ENCODE results near the gene TSEN54.

Gene TSEN54

GRCh38 chr17:75504347-75505151 lies 11.8 kb upstream of the TSEN54 start:
- DNase-seq: no peak

DNA sequence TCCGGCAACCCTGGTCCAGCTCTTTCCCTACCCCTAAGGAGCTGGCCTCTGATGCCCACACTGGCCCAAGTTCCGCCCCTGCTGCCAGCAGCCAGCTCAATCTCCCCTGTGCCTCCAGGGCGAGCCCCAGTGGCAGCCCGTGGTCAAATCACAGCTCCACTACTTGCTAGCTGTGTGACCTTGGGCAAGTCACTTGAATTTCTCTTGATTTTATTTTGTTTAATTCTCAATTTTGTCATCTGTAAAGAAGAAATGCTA lies 11.2 kb upstream of the TSEN54 start:
- DNase-seq: no peak

- no peak for DNase-seq
Observed at GRCh38 chr17:75505640-75506039, 10.7 kb upstream of the TSEN54 start.

DNA sequence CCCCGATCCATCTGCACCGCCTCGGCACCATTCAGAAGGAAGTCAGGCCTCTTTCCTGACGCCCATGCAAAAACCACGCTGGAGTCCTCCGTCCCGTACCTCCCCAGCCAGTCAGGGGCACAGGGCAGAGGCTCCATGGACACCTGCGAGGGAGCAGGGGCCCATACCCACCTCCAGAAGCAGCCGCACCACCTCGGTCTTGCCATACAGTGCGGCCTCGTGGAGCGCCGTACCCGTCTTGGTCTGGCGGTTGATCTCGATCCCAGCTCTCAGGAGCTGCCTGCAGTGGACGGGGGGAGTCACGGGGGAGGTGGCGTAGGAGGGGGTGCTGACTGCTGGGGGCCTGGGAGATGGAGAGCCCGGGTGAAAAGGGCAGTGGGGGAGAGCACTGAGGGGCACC lies 10.2 kb upstream of the TSEN54 start:
- no peak for DNase-seq

GRCh38 chr17:75506888-75507287 lies 9.4 kb upstream of the TSEN54 start:
- no peak for DNase-seq

DNA sequence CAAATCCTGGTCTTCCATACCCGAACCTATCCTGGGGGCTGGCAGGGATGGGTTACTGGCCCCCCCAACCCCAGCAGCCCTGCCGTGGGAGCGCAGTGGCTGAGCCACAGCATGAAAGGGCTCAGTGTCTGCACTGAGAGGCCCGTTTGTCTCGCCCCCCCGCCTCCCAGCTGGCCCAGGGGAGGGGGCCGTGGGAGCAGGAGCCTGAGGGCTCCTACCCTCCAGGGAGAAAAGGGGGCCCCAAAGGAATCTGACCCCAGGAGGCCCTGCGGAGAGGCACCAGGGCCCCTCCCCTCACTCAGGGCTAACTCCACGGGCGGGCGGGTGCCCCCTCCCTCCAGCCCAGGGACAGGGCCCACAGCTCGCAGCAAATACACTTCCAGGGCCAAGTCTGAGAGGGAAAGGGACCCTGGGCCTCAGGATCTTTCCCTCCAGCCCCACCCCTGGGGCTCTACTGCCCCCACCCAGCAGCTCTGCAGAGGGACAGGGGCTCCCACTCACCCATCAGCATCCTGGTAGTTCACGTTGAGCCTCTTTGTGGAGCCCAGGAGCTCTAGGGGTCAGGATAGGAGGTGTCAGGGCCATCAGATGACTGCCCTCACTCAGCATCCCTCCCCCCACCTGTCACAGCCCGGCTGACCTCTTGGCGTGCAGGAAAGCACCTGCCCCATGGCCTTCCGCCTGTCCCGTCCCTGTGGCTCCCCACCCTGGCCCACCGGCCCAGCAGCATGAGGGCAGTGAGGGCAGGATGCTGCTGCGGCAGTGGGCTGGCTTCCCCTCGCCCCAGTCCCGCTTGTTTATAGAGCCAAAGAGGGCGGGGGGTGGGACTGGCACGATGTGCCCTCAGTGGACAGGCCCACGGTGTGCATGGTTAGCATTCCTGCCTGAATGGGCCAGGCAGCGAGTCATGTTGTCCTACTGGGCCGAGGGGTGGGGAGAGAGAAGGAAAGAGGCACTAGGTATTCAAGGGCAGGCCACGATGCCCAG lies 8.3 kb upstream of the TSEN54 start:
- DNase-seq: no peak

DNA sequence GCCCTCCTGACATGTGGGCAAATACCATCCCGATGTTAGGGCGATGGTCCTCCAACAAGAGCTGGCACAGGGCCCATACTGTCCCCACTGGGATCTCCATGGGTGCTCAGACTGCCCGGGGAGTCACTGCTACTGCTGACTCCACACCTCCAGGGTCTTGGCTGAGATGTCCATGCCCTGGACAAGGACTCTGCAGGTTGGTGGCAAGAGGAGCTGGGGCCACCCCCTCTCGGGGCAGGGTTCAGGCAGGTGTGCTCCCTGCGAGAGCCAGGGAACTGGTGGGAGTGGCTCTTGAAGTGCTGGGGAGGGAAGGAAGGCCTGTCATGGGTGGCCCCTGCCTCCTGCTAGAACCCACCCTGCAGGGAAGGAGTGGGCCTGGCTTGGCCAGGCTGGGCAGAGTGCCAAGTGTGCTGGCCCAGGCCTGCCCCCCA lies 7.4 kb upstream of the TSEN54 start:
- DNase-seq: no peak

GRCh38 chr17:75509528-75510258 lies 6.6 kb upstream of the TSEN54 start:
- no peak for DNase-seq

- DNase-seq: no peak
Observed at GRCh38 chr17:75511270-75511609, 5.1 kb upstream of the TSEN54 start.

DNA sequence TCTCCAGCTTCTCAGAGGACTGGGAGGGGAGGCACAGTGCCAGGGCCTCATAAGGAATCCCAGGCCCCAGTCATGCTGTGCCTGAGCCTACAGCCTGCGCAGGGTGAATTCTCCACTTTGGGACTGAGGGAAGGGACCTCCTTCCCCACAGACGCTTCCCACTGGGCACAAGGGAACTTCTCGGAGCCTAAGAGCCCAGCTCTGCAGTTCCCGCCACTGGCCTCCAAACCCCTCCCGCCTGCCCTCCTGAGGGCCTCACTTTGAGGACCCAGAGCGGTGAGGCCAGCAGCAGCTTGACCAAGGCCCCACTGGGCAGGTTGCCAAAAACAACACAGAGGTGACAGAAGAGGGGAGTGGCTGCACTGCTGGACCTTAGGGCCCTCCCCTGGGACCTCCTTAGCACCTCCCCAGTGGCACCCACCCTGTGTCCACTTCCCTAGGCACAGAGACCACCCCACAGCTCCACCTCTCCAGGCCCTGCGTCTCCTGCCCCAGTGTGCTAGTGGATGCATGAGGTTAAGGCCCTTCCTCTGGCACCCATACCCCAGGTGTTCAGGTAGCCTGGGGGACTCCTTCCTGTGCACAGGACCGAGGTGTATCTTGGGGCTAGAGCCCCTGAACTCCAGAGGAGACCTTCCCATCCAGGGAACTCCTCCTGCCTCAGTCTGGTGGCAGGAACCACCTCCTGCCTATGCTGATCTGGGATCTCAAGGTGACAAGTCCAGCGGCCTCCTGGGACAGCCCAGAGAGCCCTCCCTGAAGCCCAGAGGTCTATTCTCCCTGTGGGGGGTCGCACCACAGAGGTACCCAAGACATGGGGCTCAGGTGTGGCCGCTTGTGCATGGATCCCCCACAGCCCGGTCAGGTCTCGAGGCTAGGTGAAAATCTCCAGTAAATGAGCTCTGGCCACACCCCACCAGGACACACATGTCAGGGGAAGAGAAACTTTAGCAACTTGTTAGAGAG lies 4.4 kb upstream of the TSEN54 start:
- DNase-seq: no peak

DNA sequence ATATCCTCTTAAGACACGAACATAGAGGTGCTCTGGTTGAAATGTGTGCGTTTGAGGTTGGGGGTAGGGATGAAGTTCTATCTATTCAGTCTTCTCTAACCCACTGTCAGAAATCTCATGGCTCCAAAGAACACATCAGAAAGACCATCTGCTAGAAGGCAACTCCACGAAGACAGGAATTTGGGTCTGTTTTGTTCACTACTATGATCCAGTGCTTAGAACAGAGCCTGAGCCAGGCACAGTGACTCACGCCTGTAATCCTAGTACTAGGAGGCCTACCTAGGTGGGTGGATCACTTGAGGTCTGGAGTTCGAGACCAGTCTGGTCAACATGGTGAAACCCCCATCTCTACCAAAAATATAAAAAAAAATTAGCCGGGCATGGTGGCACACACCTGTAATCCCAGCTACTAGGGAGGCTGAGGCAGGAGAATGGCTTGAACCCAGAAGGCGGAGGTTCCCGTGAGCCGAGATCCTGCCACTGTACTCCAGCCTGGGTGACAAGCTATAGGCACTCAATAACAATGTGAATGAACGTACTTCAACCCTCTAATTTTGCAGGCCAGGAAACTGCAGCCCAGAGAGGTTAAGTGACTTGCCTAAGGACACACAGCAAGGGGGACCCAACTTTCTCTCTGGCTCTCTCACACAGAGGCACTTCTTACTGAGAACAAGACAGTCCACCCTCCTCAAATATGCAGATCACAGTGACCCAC lies 3.2 kb upstream of the TSEN54 start:
- no peak for DNase-seq

GRCh38 chr17:75513641-75514000 lies 2.7 kb upstream of the TSEN54 start:
- DNase-seq: no peak

- DNase-seq: no peak
Observed at GRCh38 chr17:75514299-75514918, 1.9 kb upstream of the TSEN54 start.

GRCh38 chr17:75514919-75515495 lies 1.3 kb upstream of the TSEN54 start:
- DNase-seq: no peak

DNA sequence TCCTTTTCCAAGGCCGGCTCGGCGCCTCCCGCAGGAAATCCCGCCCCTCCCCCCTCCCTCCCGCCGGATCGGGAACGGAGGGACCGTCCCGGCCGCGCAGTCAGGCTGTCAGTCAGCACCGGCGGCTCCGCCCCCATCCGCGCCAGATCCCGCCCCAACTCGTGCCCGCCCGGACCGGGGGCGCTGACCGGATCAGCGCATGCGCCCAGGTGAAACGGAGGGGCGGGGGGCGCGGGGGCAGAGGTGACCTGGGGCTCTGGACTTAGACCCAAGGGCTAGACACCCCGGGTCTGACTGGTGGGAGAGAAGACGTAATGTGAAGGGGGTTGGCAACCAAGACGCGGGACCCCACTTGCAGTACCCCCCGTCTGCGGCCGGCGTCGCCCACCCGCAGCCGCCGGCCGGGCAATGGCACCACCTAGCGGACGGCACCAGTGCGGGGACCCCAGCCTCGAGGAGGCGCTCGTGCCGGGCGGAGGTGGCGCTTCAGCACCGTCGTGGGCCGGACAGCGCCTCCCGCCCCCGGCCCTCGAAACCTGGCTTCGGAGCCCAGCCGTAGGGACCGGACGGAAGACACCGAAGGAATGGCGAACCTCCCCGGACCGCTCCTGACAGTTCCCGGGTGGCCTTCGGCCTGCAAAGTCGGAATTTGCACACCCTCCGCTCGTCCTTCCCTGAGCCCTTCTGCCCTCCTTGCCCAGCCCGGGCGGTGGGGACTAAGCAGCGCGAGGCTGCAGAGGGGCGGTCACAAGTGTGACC lies 653 bp upstream of the TSEN54 start, which contains the start of gene CASKIN2:
TSS of gene CASKIN2 (minus strand) at position 42 of the 759 bp plus-strand sequence. CDS start 1,733 bp downstream, outside the sequence.
- DNase-seq: peak; percentile 89

GRCh38 chr17:75516619-75517296 lies 430 bp downstream of the TSEN54 start:
- DNase-seq: no peak

DNA sequence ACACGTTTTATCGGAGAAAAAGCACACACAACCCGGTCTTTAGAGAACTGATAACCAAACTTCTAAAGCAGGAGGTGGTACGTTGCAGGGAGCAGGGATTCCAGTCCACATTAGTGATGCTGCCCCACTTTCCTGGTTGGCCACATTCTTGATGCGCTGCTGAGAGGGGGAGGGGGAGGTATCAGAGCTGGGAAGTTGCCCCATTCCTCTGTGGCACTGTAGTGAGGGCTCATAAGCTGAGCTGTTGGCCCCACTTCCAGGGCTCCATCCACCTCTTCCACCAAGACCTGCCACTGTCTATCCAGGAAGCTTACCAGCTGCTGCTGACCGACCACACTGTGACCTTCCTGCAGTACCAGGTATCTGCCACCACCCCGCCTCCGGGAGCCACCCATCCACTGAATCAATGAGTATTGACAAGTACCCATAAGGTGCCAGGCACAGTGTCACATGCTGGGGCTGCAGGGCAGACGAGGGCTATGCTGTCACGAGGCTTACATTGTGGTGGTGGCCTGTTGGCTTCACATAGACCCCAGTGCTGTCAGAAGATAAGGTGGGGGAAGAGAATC lies 1.1 kb downstream of the TSEN54 start:
- no peak for DNase-seq

DNA sequence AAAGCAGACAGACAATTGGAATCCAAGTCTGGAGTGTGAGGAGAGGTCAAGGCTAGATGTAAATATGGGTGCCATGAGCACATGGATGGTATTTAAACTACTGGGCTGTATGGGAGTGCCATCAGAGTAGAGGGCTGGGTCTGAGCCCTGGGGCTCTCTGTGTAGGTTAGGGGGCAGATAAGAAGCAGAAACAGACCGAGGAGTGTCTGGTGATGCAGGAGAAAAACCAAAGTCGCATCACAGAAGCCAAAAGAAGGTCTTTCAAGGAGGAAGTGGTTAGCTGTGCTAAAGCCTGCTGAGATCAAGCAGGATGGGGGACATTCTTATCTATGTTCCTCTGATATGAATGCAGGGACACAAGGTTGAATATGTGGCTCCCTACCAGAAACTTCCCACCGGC lies 1.9 kb downstream of the TSEN54 start:
- DNase-seq: no peak

DNA sequence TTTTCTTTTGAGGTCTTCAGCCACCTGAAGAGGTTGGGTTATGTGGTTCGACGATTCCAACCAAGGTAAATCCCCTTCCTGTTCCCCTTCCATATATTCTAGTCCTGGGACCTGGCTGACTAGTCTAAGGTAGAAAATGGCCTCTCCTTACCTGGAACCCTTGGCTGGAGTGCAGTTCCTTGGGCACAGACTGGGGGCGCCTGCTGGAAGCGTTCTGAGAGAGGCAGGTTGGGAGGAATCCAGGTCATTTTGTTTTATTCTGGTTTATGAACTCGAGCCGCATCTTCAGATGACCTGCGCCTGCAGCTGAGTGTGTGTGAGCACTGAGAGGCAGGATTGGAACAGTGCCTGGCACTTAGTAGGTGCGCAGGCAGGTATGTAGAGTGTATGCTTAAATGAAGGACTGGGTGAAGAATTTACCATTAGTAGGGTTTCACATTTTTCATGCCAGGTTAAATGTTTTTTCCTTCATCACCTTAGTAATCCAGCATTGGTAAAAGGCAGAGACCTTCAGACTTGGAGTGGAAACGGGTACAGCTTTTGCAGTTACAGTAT lies 2.7 kb downstream of the TSEN54 start:
- no peak for DNase-seq

Measured in DMS153 (cell line).